Natural killer cell (primary cell): ENCODE data around the gene WFDC10A. TPM values are rescaled to one million over a fixed set of nuclear protein-coding genes. Genes with fewer than 3 reads are reported as not detected.

Experiments used
- ATAC-seq, 3 donors: fragments of 150-1000 bp in 2 of 3; fragments of 200-7000 bp in 1 of 3; cut with Tn5 transposase; 1 replicate in 1 of 3; 2 replicates in 2 of 3; pipeline ENCODE4 v1.10.0; 2021; ENCODE audit warnings: mild to moderate bottlenecking in 2 of 3, moderate library complexity in 2 of 3
- DNase-seq, 2 donors: peaks; one replicate each; pipeline versions ENCODE4 v3.0.0 to v3.0.0-alpha.2; 2013 to 2021; ENCODE audit warnings: mixed read lengths in 1 of 2
- H3K27ac ChIP-seq: one replicate; pipeline ENCODE4 v1.5.1; 2013; ENCODE audit warnings: mild to moderate bottlenecking, low read length
- H3K27me3 ChIP-seq: one replicate; pipeline ENCODE4 v1.6.1; 2013; ENCODE audit warnings: low read length; ENCODE audit not compliant: control insufficient read depth, insufficient read depth
- H3K36me3 ChIP-seq: one replicate; pipeline ENCODE4 v1.6.1; 2013; ENCODE audit warnings: low read length; ENCODE audit not compliant: control insufficient read depth, insufficient read depth
- H3K4me1 ChIP-seq: one replicate; pipeline ENCODE4 v1.6.1; 2013; ENCODE audit warnings: low read length; ENCODE audit not compliant: control insufficient read depth, insufficient read depth
- H3K4me3 ChIP-seq: one replicate; pipeline ENCODE4 v1.5.1; 2013; ENCODE audit warnings: low read length
- H3K9me3 ChIP-seq: one replicate; pipeline ENCODE4 v1.6.1; 2013; ENCODE audit warnings: low read length; ENCODE audit not compliant: control insufficient read depth, insufficient read depth
- H3K27ac Mint-ChIP-seq, 2 donors: one replicate each; pipeline ENCODE4 v1.8.0; 2022; ENCODE audit warnings: mild to moderate bottlenecking in 2 of 2, mixed read lengths in 2 of 2, moderate library complexity in 1 of 2
- H3K27me3 Mint-ChIP-seq, 2 donors: one replicate each; pipeline ENCODE4 v1.8.0; 2022; ENCODE audit warnings: low read depth in 2 of 2, mixed read lengths in 2 of 2
- H3K36me3 Mint-ChIP-seq: one replicate; pipeline ENCODE4 v1.8.0; 2022; ENCODE audit warnings: mixed read lengths
- H3K4me1 Mint-ChIP-seq, 2 donors: one replicate each; pipeline ENCODE4 v1.8.0; 2022; ENCODE audit warnings: mixed read lengths in 2 of 2
- H3K4me3 Mint-ChIP-seq: one replicate; pipeline ENCODE4 v1.8.0; 2022; ENCODE audit warnings: mild to moderate bottlenecking, moderate library complexity, mixed read lengths
- H3K9me3 Mint-ChIP-seq, 2 donors: one replicate each; pipeline ENCODE4 v1.8.0; 2022; ENCODE audit warnings: mixed read lengths in 2 of 2
- CTCF ChIP-seq: fragments of 200-600 bp; IDR thresholded peaks from one replicate; pipeline ENCODE4 v1.8.0; 2022; ENCODE audit warnings: antibody characterized with exemption
- WGBS: methylation state at CpG from one replicate; pipeline ENCODE4 v1.1.7; 2013; ENCODE audit warnings: missing lambda C conversion rate; ENCODE audit not compliant: insufficient coverage; 5-methylcytosine and 5-hydroxymethylcytosine counted together
- intact Hi-C: fragments of 100-400 bp; cut with micrococcal nuclease; formaldehyde crosslinking; loops from one replicate; pipeline ENCODE4 v1.14.2; 2022
- total RNA-seq, 4 donors: library from RNA; stranded (reverse); fragments of 120-200 nt in 1 of 4; gene quantifications; one replicate each; pipeline versions ENCODE4 v1.2.3 to v1.2.4, GENCODE V29; 2013 to 2022

The WFDC10A gene
- total RNA-seq, 3 donors from 2014 or later (not counting 1 experiment from before 2014, with no cell fraction given), result not detected

- Mint-ChIP-seq H3K9me3 (no peaks in the 10 kb centered on the region), H3K36me3 (no peaks in the 10 kb centered on the region), H3K4me3 (no peak overlapping the region), H3K27me3 (peaks cover 11 to 40% of the 10 kb centered on the region in 2 donors), H3K4me1 (no peaks in the 10 kb centered on the region), H3K27ac (no peak overlapping the region)
- H3K27me3 ChIP-seq, result no peaks in the 10 kb centered on the region
- no peak overlapping the region for H3K4me3 ChIP-seq
- H3K36me3 ChIP-seq, result no peaks in the 10 kb centered on the region
- H3K27ac ChIP-seq, result no peak overlapping the region
- DNase-seq (no peak), ATAC-seq (no peak)
- 60% methylated on average over 1 of the region's 2 CpGs for WGBS
- no peak for TF ChIP-seq CTCF
- no peaks in the 10 kb centered on the region for H3K9me3 ChIP-seq
- intact Hi-C loops, result no loop called here
- no peaks in the 10 kb centered on the region for H3K4me1 ChIP-seq
Measured at GRCh38 chr20:45588800-45589199, 40.7 kb upstream of the WFDC10A start.

GRCh38 chr20:45589725-45590124 is 39.8 kb upstream of the WFDC10A start:
- intact Hi-C loops, result no loop called here
- no peak overlapping the region for H3K27ac Mint-ChIP-seq
- peaks cover 16 to 48% of the 10 kb centered on the region in 2 donors for H3K27me3 Mint-ChIP-seq
- Histone ChIP-seq H3K4me3 (no peak overlapping the region), H3K4me1 (no peaks in the 10 kb centered on the region), H3K27ac (no peak overlapping the region), H3K27me3 (no peaks in the 10 kb centered on the region), H3K36me3 (no peaks in the 10 kb centered on the region), H3K9me3 (no peaks in the 10 kb centered on the region)
- no peak for ATAC-seq
- DNase-seq, result no peak
- no peaks in the 10 kb centered on the region for H3K36me3 Mint-ChIP-seq
- H3K4me1 Mint-ChIP-seq, result no peaks in the 10 kb centered on the region
- no peak overlapping the region for H3K4me3 Mint-ChIP-seq
- no peak for TF ChIP-seq CTCF
- no peaks in the 10 kb centered on the region for H3K9me3 Mint-ChIP-seq
- 0% methylated on average over 1 of the region's 1 CpG for WGBS

- ATAC-seq (peak in 2 of 3 donors; percentile 55 to 62), DNase-seq (peak in 1 of 2 donors; percentile 51)
- peak; percentile 23 for TF ChIP-seq CTCF
- Mint-ChIP-seq H3K27me3 (peaks cover 22 to 54% of the 10 kb centered on the region in 2 donors), H3K9me3 (no peaks in the 10 kb centered on the region), H3K36me3 (no peaks in the 10 kb centered on the region), H3K4me1 (no peaks in the 10 kb centered on the region), H3K4me3 (no peak overlapping the region), H3K27ac (no peak overlapping the region)
- Histone ChIP-seq H3K4me3 (no peak overlapping the region), H3K9me3 (no peaks in the 10 kb centered on the region), H3K27ac (no peak overlapping the region), H3K4me1 (no peaks in the 10 kb centered on the region), H3K27me3 (no peaks in the 10 kb centered on the region), H3K36me3 (no peaks in the 10 kb centered on the region)
- 64% methylated on average over 4 of the region's 5 CpGs for WGBS
- intact Hi-C loops, result no loop called here
Measured at GRCh38 chr20:45592574-45593189, 36.9 kb upstream of the WFDC10A start.

GRCh38 chr20:45593498-45593897 is 36.0 kb upstream of the WFDC10A start:
- TF ChIP-seq CTCF, result no peak
- Mint-ChIP-seq H3K4me3 (no peak overlapping the region), H3K36me3 (no peaks in the 10 kb centered on the region), H3K9me3 (no peaks in the 10 kb centered on the region), H3K27ac (no peak overlapping the region), H3K27me3 (peaks cover 25 to 48% of the 10 kb centered on the region in 2 donors), H3K4me1 (no peaks in the 10 kb centered on the region)
- no peak for DNase-seq
- ATAC-seq, result no peak
- Histone ChIP-seq H3K9me3 (no peaks in the 10 kb centered on the region), H3K27ac (no peak overlapping the region), H3K36me3 (no peaks in the 10 kb centered on the region), H3K4me3 (no peak overlapping the region), H3K4me1 (no peaks in the 10 kb centered on the region), H3K27me3 (no peaks in the 10 kb centered on the region)
- intact Hi-C loops, result no loop called here
- no CpG with 5 or more reads among the region's 1 CpG for WGBS
